ENCODE results near the gene ACOX1.

DNA sequence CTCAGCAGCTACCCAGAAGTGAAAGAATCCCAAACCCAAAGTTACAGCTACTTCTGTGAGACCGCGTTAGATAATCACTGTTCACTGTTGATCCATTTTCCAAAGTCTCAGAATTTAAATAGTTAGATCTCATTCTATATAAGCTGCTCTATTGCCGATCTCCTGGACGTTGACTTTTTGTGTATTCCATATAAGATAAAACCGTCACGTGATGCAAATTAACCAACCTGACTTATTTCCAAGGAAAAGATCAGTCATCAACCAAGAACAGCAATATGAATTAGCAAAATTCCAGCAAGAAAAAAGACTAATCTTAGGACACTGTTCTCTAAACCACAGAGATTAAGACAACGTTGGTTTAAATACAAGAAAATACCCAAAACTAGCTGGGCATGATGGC lies 8.3 kb downstream of the ACOX1 start:
- TF ChIP-seq, protein P1, sequence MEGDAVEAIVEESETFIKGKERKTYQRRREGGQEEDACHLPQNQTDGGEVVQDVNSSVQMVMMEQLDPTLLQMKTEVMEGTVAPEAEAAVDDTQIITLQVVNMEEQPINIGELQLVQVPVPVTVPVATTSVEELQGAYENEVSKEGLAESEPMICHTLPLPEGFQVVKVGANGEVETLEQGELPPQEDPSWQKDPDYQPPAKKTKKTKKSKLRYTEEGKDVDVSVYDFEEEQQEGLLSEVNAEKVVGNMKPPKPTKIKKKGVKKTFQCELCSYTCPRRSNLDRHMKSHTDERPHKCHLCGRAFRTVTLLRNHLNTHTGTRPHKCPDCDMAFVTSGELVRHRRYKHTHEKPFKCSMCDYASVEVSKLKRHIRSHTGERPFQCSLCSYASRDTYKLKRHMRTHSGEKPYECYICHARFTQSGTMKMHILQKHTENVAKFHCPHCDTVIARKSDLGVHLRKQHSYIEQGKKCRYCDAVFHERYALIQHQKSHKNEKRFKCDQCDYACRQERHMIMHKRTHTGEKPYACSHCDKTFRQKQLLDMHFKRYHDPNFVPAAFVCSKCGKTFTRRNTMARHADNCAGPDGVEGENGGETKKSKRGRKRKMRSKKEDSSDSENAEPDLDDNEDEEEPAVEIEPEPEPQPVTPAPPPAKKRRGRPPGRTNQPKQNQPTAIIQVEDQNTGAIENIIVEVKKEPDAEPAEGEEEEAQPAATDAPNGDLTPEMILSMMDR (IDR thresholded peaks at IDR 0.05): no peak
- TF ChIP-seq POLR2A (IDR thresholded peaks at IDR 0.05) (no peak), EP300 (IDR thresholded peaks at IDR 0.05; ENCODE audit: low read depth) (no peak), POLR2AphosphoS5 (IDR thresholded peaks at IDR 0.05) (no peak)

Data from transverse colon (tissue), 4 donors.